B cell (primary cell): ENCODE results near the gene XYLT1. TPM values are rescaled to one million over a fixed set of nuclear protein-coding genes. Genes with fewer than 3 reads are reported as not detected.

Experiments used
- ATAC-seq: fragments of 200-7000 bp; cut with Tn5 transposase; one replicate; pipeline ENCODE4 v1.10.0; 2021; ENCODE audit warnings: low read depth, mild to moderate bottlenecking, moderate number of reproducible peaks, moderate library complexity
- CTCF ChIA-PET: fragments of 350-600 bp; sonication (Branson Sonifier 250); formaldehyde crosslinking; loops from one replicate; lab custom pipeline; 2021; ENCODE audit warnings: antibody characterized with exemption, inconsistent platforms; lab: Charles Lee
- POLR2A ChIA-PET: fragments of 350-600 bp; sonication (Branson Sonifier 250); formaldehyde crosslinking; loops from one replicate; lab custom pipeline; 2021; ENCODE audit warnings: antibody characterized with exemption; lab: Charles Lee
- DNase-seq: peaks from one replicate; pipeline ENCODE4 v3.0.0; 2013
- H2AFZ ChIP-seq: 2 replicates; pipeline ENCODE4 v1.6.1; 2012; ENCODE audit warnings: mild to moderate bottlenecking, low read depth, low read length; ENCODE audit not compliant: insufficient read depth, poor library complexity, severe bottlenecking
- H3K27ac ChIP-seq, 2 donors: 1 replicate in 1 of 2; 2 replicates in 1 of 2; pipeline ENCODE4 v1.5.1; 2012 to 2013; ENCODE audit warnings: low read length in 2 of 2, mild to moderate bottlenecking in 2 of 2, moderate library complexity in 1 of 2
- H3K27me3 ChIP-seq, 4 experiments: fragments of 200-600 bp in 1 of 4; sonication (generic) in 1 of 4; replicated peaks in 1 of 4; 1 replicate in 2 of 4; 2 replicates in 2 of 4; pipeline versions ENCODE4 v1.6.1 to v1.7.0; 2013 to 2016; ENCODE audit warnings: low read length in 3 of 4, mild to moderate bottlenecking in 2 of 4, mixed read lengths in 1 of 4, moderate library complexity in 1 of 4; ENCODE audit not compliant: insufficient read depth in 4 of 4, control insufficient read depth in 3 of 4; ENCODE audit errors: control extremely low read depth in 1 of 4
- H3K36me3 ChIP-seq, 2 experiments: replicated peaks in 1 of 2; 1 replicate in 1 of 2; 2 replicates in 1 of 2; pipeline versions ENCODE4 v1.6.1 to v1.7.1; 2013; ENCODE audit warnings: low read length in 1 of 2; ENCODE audit not compliant: insufficient read depth in 2 of 2, control insufficient read depth in 1 of 2; ENCODE audit errors: control extremely low read depth in 1 of 2, extremely low read depth in 1 of 2
- H3K4me1 ChIP-seq, 2 donors: fragments of 200-600 bp in 1 of 2; sonication (generic) in 1 of 2; 1 replicate in 1 of 2; 2 replicates in 1 of 2; pipeline versions ENCODE4 v1.5.1 to v1.6.1; 2013 to 2017; ENCODE audit warnings: low read length in 2 of 2; ENCODE audit not compliant: control insufficient read depth in 2 of 2, insufficient read depth in 2 of 2
- H3K4me2 ChIP-seq: replicated peaks from 2 replicates; pipeline ENCODE3; 2012; ENCODE audit warnings: mild to moderate bottlenecking, low read depth, low read length; ENCODE audit not compliant: poor library complexity, severe bottlenecking
- H3K4me3 ChIP-seq, 5 experiments: fragments of 200-600 bp in 1 of 5; sonication (generic) in 1 of 5; 1 replicate in 3 of 5; 2 replicates in 2 of 5; pipeline versions ENCODE4 v1.5.1 to v1.7.0; 2011 to 2016; ENCODE audit warnings: low read length in 4 of 5, mild to moderate bottlenecking in 4 of 5, low read depth in 2 of 5, control low read depth in 1 of 5, moderate library complexity in 1 of 5; ENCODE audit not compliant: insufficient read depth in 1 of 5; ENCODE audit errors: control extremely low read depth in 1 of 5, extremely low read depth in 1 of 5
- H3K79me2 ChIP-seq: fragments of 200-600 bp; sonication (generic); one replicate; pipeline ENCODE4 v1.6.0; 2016; ENCODE audit warnings: low read length; ENCODE audit not compliant: control insufficient read depth, insufficient read depth
- H3K9ac ChIP-seq: fragments of 200-600 bp; sonication (generic); 2 replicates; pipeline ENCODE4 v1.6.1; 2017; ENCODE audit warnings: mild to moderate bottlenecking, low read length, moderate library complexity
- H3K9me3 ChIP-seq, 3 donors: one replicate each; pipeline versions ENCODE4 v1.6.1 to v1.7.1; 2013; ENCODE audit warnings: low read length in 2 of 3; ENCODE audit not compliant: control insufficient read depth in 2 of 3, insufficient read depth in 1 of 3; ENCODE audit errors: control extremely low read depth in 1 of 3
- H4K20me1 ChIP-seq: 2 replicates; pipeline ENCODE4 v1.6.0; 2012; ENCODE audit warnings: mild to moderate bottlenecking, low read length; ENCODE audit not compliant: insufficient read depth, control insufficient read depth, poor library complexity, severe bottlenecking
- H3K27ac Mint-ChIP-seq: one replicate; pipeline ENCODE4 v1.8.0; 2021; ENCODE audit warnings: mixed read lengths
- H3K27me3 Mint-ChIP-seq: one replicate; pipeline ENCODE4 v1.8.0; 2021; ENCODE audit warnings: mixed read lengths
- H3K4me1 Mint-ChIP-seq: one replicate; pipeline ENCODE4 v1.8.0; 2021; ENCODE audit warnings: mixed read lengths
- H3K4me3 Mint-ChIP-seq: one replicate; pipeline ENCODE4 v1.8.0; 2021; ENCODE audit warnings: mixed read lengths
- H3K9me3 Mint-ChIP-seq: one replicate; pipeline ENCODE4 v1.8.0; 2022; ENCODE audit warnings: mixed read lengths; ENCODE audit not compliant: insufficient read depth
- EZH2 ChIP-seq: IDR thresholded peaks from 2 replicates; pipeline ENCODE4 v1.6.1; 2012; ENCODE audit warnings: borderline replicate concordance, low read depth, mild to moderate bottlenecking, moderate library complexity, low read length; ENCODE audit not compliant: insufficient read depth, poor library complexity, severe bottlenecking
- WGBS: methylation state at CpG from one replicate; pipeline ENCODE4 v1.1.5; 2013; ENCODE audit warnings: missing lambda C conversion rate; ENCODE audit not compliant: insufficient coverage; 5-methylcytosine and 5-hydroxymethylcytosine counted together
- intact Hi-C: fragments of 100-400 bp; cut with micrococcal nuclease; formaldehyde crosslinking; loops from one replicate; pipeline ENCODE4 v1.10.0; 2022
- polyA plus RNA-seq: library from polyadenylated mRNA; depleted of rRNA; stranded (reverse); fragments of >200 nt; gene quantifications from 2 replicates; pipeline ENCODE4 v1.2.3, GENCODE V29; 2012
- total RNA-seq, 2 donors: library from RNA; stranded (reverse); fragments of 120-200 nt in 1 of 2; gene quantifications; 1 replicate in 1 of 2; 2 replicates in 1 of 2; pipeline versions ENCODE4 v1.2.3 to v1.2.4, GENCODE V29; 2013 to 2022
- TF ChIP-seq, protein P1 (sequence below): fragments of 200-600 bp; IDR thresholded peaks from one replicate; pipeline ENCODE4 v1.8.0; 2022; ENCODE audit warnings: antibody characterized with exemption, mild to moderate bottlenecking

Gene XYLT1
- total and polyA plus RNA-seq, 2 donors (not counting 1 experiment from before 2014, with no cell fraction given): 8.7 to 59.6 TPM

DNA sequence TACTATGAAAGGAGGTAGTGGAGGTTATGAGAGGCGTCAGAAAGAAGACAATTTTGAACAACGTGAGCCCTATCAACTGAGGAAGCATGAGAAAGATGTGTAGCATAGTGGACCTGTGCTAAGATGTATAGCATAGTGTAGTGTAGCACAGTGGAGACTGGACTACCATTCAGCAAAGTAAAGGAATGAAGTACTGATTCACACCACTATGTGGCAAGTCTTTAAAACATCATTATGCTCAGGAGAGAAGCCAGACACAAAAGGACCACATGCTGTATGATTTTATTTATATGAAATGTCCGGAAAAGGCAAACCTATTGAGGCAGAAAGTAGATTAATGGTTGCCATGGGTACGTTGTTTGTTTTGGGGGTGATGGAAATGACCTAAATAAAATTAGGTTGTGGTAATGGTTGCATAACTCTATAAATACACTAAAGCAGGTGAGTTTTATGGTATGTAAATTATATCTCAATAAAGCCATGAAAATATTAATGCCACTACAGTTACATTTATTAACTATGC, 20.4 kb upstream of the XYLT1 start:
- Histone ChIP-seq H3K27me3 (no peaks in the 10 kb centered on the region), H3K9me3 (peaks cover 0 to 3% (median 2%) of the 10 kb centered on the region in 3 donors), H2AFZ (no peak overlapping the region), H4K20me1 (no peaks in the 10 kb centered on the region), H3K4me2 (no peak overlapping the region), H3K4me1 (no peaks in the 10 kb centered on the region), H3K79me2 (no peaks in the 10 kb centered on the region), H3K4me3 (no peak overlapping the region), H3K36me3 (no peaks in the 10 kb centered on the region), H3K27ac (no peak overlapping the region), H3K9ac (no peak overlapping the region)
- TF ChIP-seq EZH2: no peak
- TF ChIP-seq, protein P1, sequence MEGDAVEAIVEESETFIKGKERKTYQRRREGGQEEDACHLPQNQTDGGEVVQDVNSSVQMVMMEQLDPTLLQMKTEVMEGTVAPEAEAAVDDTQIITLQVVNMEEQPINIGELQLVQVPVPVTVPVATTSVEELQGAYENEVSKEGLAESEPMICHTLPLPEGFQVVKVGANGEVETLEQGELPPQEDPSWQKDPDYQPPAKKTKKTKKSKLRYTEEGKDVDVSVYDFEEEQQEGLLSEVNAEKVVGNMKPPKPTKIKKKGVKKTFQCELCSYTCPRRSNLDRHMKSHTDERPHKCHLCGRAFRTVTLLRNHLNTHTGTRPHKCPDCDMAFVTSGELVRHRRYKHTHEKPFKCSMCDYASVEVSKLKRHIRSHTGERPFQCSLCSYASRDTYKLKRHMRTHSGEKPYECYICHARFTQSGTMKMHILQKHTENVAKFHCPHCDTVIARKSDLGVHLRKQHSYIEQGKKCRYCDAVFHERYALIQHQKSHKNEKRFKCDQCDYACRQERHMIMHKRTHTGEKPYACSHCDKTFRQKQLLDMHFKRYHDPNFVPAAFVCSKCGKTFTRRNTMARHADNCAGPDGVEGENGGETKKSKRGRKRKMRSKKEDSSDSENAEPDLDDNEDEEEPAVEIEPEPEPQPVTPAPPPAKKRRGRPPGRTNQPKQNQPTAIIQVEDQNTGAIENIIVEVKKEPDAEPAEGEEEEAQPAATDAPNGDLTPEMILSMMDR: no peak
- intact Hi-C loops: no loop called here
- Mint-ChIP-seq H3K27me3 (peaks cover 8% of the 10 kb centered on the region), H3K27ac (no peak overlapping the region), H3K4me1 (peaks cover 6% of the 10 kb centered on the region), H3K4me3 (no peak overlapping the region), H3K9me3 (no peaks in the 10 kb centered on the region)
- ChIA-PET CTCF (no interaction called here), POLR2A (no interaction called here)
- no peak for ATAC-seq
- 61% methylated on average over 2 of the region's 4 CpGs for WGBS
- peak; percentile 25 for DNase-seq

DNA sequence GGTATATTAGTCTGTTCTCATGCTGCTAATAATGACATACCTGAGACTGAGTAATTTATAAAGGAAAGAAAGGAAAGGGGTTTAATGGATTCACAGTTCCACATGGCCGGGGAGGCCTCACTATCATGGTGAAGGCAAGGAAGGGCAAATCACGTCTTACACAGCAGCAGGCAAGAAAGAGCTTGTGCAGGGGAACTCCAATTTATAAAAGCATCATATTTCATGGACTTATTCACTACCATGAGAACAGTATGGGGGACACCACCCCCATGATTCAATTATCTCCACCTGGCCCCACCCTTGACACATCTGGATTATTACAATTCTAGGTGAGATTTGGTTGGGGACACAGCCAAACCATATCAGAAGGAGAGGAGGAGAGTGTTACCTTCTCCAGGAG, 17.7 kb upstream of the XYLT1 start:
- no peaks in the 10 kb centered on the region for H3K4me1 ChIP-seq
- peaks cover 0 to 3% (median 2%) of the 10 kb centered on the region in 3 donors for H3K9me3 ChIP-seq
- intact Hi-C loops: no loop called here
- no peak overlapping the region for H3K4me3 Mint-ChIP-seq
- peaks cover 12% of the 10 kb centered on the region for H3K27me3 Mint-ChIP-seq
- no peaks in the 10 kb centered on the region for H3K27me3 ChIP-seq
- H3K36me3 ChIP-seq: no peaks in the 10 kb centered on the region
- H3K27ac Mint-ChIP-seq: no peak overlapping the region
- no peak overlapping the region for H3K27ac ChIP-seq
- no peak overlapping the region for H2AFZ ChIP-seq
- ATAC-seq: no peak
- peaks cover 6% of the 10 kb centered on the region for H3K4me1 Mint-ChIP-seq
- H3K79me2 ChIP-seq: no peaks in the 10 kb centered on the region
- H3K9me3 Mint-ChIP-seq: no peaks in the 10 kb centered on the region
- H3K9ac ChIP-seq: no peak overlapping the region
- ChIA-PET CTCF (no interaction called here), POLR2A (no interaction called here)
- H4K20me1 ChIP-seq: no peaks in the 10 kb centered on the region
- H3K4me3 ChIP-seq: no peak overlapping the region
- H3K4me2 ChIP-seq: no peak overlapping the region
- no peak for TF ChIP-seq EZH2
- TF ChIP-seq, protein P1: no peak
- 90% methylated on average over 2 of the region's 2 CpGs for WGBS
- no peak for DNase-seq
